Gastroesophageal sphincter (tissue), 4 donors: ENCODE measurements around the gene CELSR1. TPM values are rescaled to one million over a fixed set of nuclear protein-coding genes. Genes with fewer than 3 reads are reported as not detected.

ENCODE experiments used
- ATAC-seq: fragments of 150-250 bp; one replicate; pipeline ENCODE4 v1.9.1; 2016; ENCODE audit warnings: mild to moderate bottlenecking, moderate library complexity
- H3K27ac ChIP-seq, 4 donors: fragments of 200-600 bp; sonication (generic) in 3 of 4; 1 replicate in 3 of 4; 2 replicates in 1 of 4; pipeline ENCODE4 v1.5.1; 2016 to 2019
- H3K27me3 ChIP-seq: fragments of 200-600 bp; sonication (generic); one replicate; pipeline ENCODE4 v1.5.1; 2019
- H3K36me3 ChIP-seq, 2 donors: fragments of 200-600 bp; sonication (generic); one replicate each; pipeline ENCODE4 v1.5.1; 2019; ENCODE audit warnings: control low read depth in 1 of 2
- H3K4me1 ChIP-seq, 3 donors: fragments of 200-600 bp; sonication (generic); 1 replicate in 2 of 3; 2 replicates in 1 of 3; pipeline ENCODE4 v1.5.1; 2016 to 2019; ENCODE audit warnings: control low read depth in 2 of 3
- H3K4me3 ChIP-seq, 2 donors: fragments of 200-600 bp; sonication (generic); one replicate each; pipeline ENCODE4 v1.5.1; 2019; ENCODE audit warnings: mild to moderate bottlenecking in 1 of 2, moderate library complexity in 1 of 2
- H3K9me3 ChIP-seq, 3 donors: fragments of 200-600 bp; sonication (generic); one replicate each; pipeline ENCODE4 v1.5.1; 2017 to 2019; ENCODE audit warnings: control low read depth in 2 of 3
- CTCF ChIP-seq, 4 experiments: fragments of 200-600 bp in 2 of 4; fragments of 450-650 bp in 2 of 4; sonication (generic) in 1 of 4; IDR thresholded peaks; one replicate each; pipeline ENCODE4 v1.5.1; 2017 to 2019; ENCODE audit warnings: antibody characterized with exemption in 4 of 4, mild to moderate bottlenecking in 2 of 4, moderate library complexity in 2 of 4
- EP300 ChIP-seq: sonication (generic); formaldehyde crosslinking; IDR thresholded peaks from one replicate; pipeline ENCODE4 v1.6.1; 2017; ENCODE audit warnings: antibody characterized with exemption, mild to moderate bottlenecking
- POLR2A ChIP-seq, 2 donors: fragments of 450-650 bp; IDR thresholded peaks; one replicate each; pipeline ENCODE4 v1.6.1; 2017; ENCODE audit warnings: antibody characterized with exemption in 2 of 2, mild to moderate bottlenecking in 2 of 2, moderate library complexity in 1 of 2
- POLR2AphosphoS5 ChIP-seq: sonication (generic); formaldehyde crosslinking; IDR thresholded peaks from one replicate; pipeline ENCODE4 v1.6.1; 2017; ENCODE audit warnings: antibody characterized with exemption
- WGBS, 2 donors: methylation state at CpG; one replicate each; pipeline ENCODE4 v1.1.5; 2018; ENCODE audit warnings: low coverage in 1 of 2; 5-methylcytosine and 5-hydroxymethylcytosine counted together
- total RNA-seq, 4 donors: library from RNA; depleted of rRNA; stranded (reverse); fragments of >200 nt; gene quantifications; one replicate each; pipeline ENCODE4 v1.1.0, GENCODE V29; 2016

The CELSR1 gene
- total RNA-seq = 1 to 10 TPM; 1.7 to 4.8 (median 4.3) TPM

GRCh38 chr22:46537225-46537945, at the start of gene CELSR1:
TSS of gene CELSR1 (minus strand) at chr22:46537620. CDS start at chr22:46537170, 450 bp downstream.
- peaks cover 62% of the 10 kb centered on the region for H3K27me3 ChIP-seq
- peaks cover 0 to 33% (median 11%) of the 10 kb centered on the region in 3 donors for H3K4me1 ChIP-seq
- ATAC-seq = peak; percentile 46
- peak within 1 kb of the TSS; percentile 38 to 53 for H3K4me3 ChIP-seq
- WGBS, 2 donors = no CpG with 5 or more reads among the region's 101 CpGs
- no peaks in the 10 kb centered on the region for H3K36me3 ChIP-seq
- no peaks in the 10 kb centered on the region for H3K9me3 ChIP-seq
- TF ChIP-seq CTCF (IDR thresholded peaks at IDR 0.05) = peak in 1 of 4 experiments; percentile 7
- no peak for TF ChIP-seq POLR2A (IDR thresholded peaks at IDR 0.05)
- peak within 1 kb of the TSS in 2 of 4 donors; percentile 7 to 24 for H3K27ac ChIP-seq

GRCh38 chr22:46587061-46587460, 49.6 kb upstream of the CELSR1 start:
- no peak for TF ChIP-seq POLR2AphosphoS5
- TF ChIP-seq CTCF (IDR thresholded peaks at IDR 0.05) = no peak
- TF ChIP-seq EP300 = no peak
- TF ChIP-seq POLR2A (IDR thresholded peaks at IDR 0.05) = no peak
- ATAC-seq = no peak
- Histone ChIP-seq H3K27ac (no peak overlapping the region), H3K4me1 (peaks cover 0 to 46% (median 8%) of the 10 kb centered on the region in 3 donors), H3K36me3 (no peaks in the 10 kb centered on the region), H3K9me3 (no peaks in the 10 kb centered on the region), H3K27me3 (no peaks in the 10 kb centered on the region), H3K4me3 (no peak overlapping the region)
- 80% methylated on average over 1 of the region's 9 CpGs; no CpG with 5 or more reads in 1 of the 2 donors for whole genome bisulfite sequencing, 2 donors

- no peak overlapping the region for H3K27ac ChIP-seq
- no peaks in the 10 kb centered on the region for H3K27me3 ChIP-seq
- ATAC-seq = no peak
- H3K4me1 ChIP-seq = peaks cover 0 to 48% (median 10%) of the 10 kb centered on the region in 3 donors
- H3K4me3 ChIP-seq = no peak overlapping the region
- no peaks in the 10 kb centered on the region for H3K9me3 ChIP-seq
- TF ChIP-seq POLR2AphosphoS5 (no peak), EP300 (no peak), CTCF (IDR thresholded peaks at IDR 0.05) (no peak), POLR2A (IDR thresholded peaks at IDR 0.05) (no peak)
- H3K36me3 ChIP-seq = no peaks in the 10 kb centered on the region
- WGBS, 2 donors = 93% methylated on average over 3 of the region's 12 CpGs; no CpG with 5 or more reads in 1 of the 2 donors
These were observed 49.2 kb upstream of the CELSR1 start for GRCh38 chr22:46586531-46587011.

- Histone ChIP-seq H3K4me1 (peaks cover 0 to 52% (median 14%) of the 10 kb centered on the region in 3 donors), H3K9me3 (no peaks in the 10 kb centered on the region), H3K27ac (no peak overlapping the region), H3K27me3 (no peaks in the 10 kb centered on the region), H3K4me3 (no peak overlapping the region), H3K36me3 (no peaks in the 10 kb centered on the region)
- 33% methylated on average over 1 of the region's 12 CpGs; no CpG with 5 or more reads in 1 of the 2 donors for WGBS, 2 donors
- TF ChIP-seq EP300 (no peak), CTCF (IDR thresholded peaks at IDR 0.05) (no peak), POLR2A (IDR thresholded peaks at IDR 0.05) (no peak), POLR2AphosphoS5 (no peak)
- no peak for ATAC-seq
These were observed 48.7 kb upstream of the CELSR1 start for GRCh38 chr22:46586123-46586519.
